Stimulated activated CD4-positive, alpha-beta T cell treated with anti-CD3 and anti-CD28 coated beads, TNF-alpha, amount 100 ng/mL, for 4 hours (primary cell): ENCODE data around the gene RGS2.

ENCODE experiments used
- DNase-seq, 3 experiments: peaks; one replicate each; pipeline ENCODE4 v3.0.0-alpha.2; 2020; ENCODE audit warnings: low read depth in 3 of 3

The RGS2 gene

GRCh38 chr1:192830595-192831246 is 21.9 kb downstream of the RGS2 start:
- no peak for DNase-seq

DNA sequence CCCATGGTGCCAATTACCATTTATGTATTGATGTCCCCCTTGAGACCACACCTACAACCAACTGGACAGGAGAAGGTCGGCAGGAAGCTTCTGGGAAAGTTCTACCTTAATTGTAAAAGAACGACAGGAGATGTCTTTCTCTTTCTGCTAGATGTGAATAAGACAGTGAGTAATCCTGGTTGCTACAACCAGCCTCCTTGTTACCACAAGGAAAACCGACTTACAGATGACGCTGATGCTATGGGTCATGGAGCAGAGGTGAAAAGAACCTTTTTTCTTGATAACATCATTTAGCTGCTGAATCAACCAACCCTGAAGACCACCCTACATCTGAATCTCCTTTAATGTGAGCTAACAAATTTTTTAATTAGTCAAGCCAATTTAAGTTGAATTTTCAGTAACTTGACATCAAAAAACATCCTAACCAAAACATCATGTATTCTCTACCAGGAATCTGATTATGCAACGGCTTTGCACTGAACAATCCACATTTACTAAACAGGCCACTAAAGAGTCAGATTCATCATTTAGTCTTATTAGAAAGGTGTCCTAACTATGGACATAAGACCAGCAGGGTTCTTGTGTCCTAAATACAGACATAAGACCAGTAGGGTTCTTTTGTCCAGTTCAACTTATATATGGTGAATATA is 23.0 kb downstream of the RGS2 start:
- DNase-seq = no peak

- no peak for DNase-seq
Measured at GRCh38 chr1:192832492-192832891, 23.7 kb downstream of the RGS2 start.

DNA sequence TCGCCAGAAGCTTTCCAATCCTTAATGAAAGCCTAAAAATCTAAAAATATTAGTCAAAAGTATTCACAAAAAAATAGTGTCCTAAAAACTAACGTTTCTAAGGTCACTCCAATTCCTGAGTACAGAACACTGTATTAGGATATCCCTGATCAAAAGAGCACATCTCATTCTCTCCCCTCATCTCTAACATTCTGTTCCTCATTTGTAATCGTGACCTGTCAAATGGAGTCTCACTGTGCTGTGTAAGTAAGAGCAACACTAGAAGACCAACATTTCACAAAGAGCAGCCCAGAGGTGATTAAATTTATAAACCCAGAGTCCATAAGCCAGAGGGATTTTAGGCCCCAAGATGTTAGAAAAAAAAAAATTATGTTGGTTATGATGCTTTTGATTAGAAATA is 26.3 kb downstream of the RGS2 start:
- no peak for DNase-seq

DNA sequence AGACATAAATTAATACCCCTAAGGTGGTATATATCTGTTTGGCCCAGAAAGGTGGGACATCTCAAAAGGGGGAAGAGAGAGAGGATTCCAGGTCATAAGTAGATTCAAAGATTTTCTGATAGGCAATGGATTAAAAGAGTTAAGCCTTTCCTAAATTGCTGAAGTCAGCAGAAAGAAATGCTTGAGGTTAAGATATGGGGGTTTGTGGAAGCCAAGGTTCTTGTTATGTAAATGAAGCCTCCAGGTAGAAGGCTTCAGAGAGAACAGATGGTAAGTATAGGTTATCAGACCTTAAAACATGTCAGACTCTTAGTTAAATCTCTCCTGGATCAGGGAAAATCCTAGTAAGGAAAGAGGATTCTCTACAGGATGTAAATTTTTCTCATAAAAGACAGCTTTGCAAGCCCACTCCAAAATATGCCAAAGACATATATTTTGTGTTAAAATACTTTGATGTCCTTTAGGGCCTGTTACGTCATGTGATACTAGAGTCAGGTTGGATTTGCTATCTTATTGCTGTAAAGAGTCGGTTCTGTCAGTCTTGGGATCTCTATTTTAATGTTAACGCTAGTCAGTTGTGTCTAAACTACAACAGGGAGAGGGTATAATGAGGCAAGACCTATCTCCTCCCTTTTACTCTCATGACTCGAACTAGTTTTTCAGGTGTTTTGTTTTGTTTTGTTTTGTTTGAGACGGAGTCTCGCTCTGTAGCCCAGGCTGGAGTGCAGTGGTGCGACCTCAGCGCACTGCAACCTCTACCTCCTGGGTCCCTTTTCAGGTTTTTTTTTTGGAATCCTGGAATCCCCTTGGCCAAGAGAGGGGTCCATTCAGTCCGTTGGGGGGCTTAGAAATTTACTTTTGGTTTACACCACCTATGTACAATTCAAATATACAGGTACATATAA is 30.6 kb downstream of the RGS2 start:
- no peak for DNase-seq

DNA sequence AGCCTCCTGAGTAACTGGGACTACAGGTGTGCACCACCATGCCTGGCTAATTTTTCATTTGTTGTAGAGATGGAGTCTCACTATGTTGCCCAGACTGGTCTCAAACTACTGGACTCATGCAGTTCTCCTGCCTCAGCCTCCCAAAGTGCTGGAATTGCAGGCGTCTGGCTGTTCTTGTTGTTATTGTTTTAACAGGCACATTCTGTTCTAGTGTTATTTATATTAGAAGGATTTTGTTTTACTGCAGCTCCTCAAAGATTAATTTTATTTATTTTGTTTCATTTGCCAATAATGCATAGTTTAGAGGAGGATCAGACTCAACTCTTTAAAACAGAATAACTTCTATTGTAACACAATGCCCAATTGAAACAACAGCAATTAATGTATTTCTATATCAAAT is 35.5 kb downstream of the RGS2 start:
- DNase-seq = no peak

DNA sequence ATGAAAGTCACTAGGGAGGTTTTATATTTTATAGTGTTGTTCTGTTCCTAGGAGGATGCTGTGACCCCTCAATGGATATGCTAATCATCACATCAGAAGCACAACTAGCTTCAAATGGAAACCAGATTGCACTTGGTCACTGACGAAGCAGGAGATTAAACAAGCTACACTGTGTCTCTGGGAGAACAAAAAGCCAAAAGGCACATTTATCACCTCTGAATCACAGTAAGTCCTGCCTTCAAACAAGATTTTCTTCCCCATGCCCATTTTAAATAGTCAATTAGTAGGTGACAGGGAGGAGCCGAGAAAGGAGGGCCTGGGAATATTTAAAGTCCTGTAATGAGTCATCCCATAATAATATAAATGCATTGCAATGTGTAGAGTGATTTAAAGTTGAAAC is 38.1 kb downstream of the RGS2 start:
- DNase-seq = no peak

- no peak for DNase-seq
Measured at GRCh38 chr1:192849011-192849410, 40.2 kb downstream of the RGS2 start.

GRCh38 chr1:192849442-192849841 is 40.6 kb downstream of the RGS2 start:
- no peak for DNase-seq

GRCh38 chr1:192852001-192852947 is 43.4 kb downstream of the RGS2 start:
- no peak for DNase-seq

GRCh38 chr1:192858456-192858855 is 49.6 kb downstream of the RGS2 start:
- no peak for DNase-seq

- no peak for DNase-seq
Measured at GRCh38 chr1:192859808-192860207, 51.0 kb downstream of the RGS2 start.

- DNase-seq = no peak
Measured at GRCh38 chr1:192860478-192861185, 51.8 kb downstream of the RGS2 start.

DNA sequence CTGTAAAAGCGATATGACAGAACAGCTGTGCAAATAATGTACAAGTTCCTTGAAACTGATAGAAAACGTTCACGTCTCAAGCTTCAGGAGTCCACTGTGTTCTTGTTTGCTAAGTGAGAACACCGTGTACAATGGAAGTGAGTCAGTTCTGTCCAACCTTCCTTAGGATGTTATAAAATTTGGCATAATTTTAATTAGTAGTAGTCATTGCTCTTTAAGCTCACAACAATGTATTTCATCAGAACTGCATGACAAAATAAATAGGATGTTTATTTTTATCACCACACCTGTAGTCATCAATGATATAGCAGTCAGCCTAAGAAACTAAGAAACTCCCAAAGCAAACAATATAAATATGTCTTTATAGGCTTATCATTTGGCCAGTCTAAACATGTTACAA is 53.0 kb downstream of the RGS2 start:
- no peak for DNase-seq
